Breast epithelium (tissue), 4 donors: ENCODE measurements around the gene FBN1. TPM values are rescaled to one million over a fixed set of nuclear protein-coding genes. Genes with fewer than 3 reads are reported as not detected.

ENCODE experiments used
- DNase-seq, 2 donors: peaks; one replicate each; pipeline ENCODE4 v3.0.0-alpha.2; 2019; ENCODE audit warnings: low spot score in 2 of 2
- H3K27ac ChIP-seq, 2 donors: fragments of 200-600 bp; sonication (generic) in 1 of 2; one replicate each; pipeline ENCODE4 v1.5.1; 2016 to 2019; ENCODE audit warnings: mild to moderate bottlenecking in 1 of 2
- H3K27me3 ChIP-seq, 2 donors: fragments of 200-600 bp; sonication (generic) in 1 of 2; one replicate each; pipeline versions ENCODE4 v1.5.1 to v1.6.0; 2017 to 2019; ENCODE audit warnings: control low read depth in 1 of 2, mild to moderate bottlenecking in 1 of 2
- H3K36me3 ChIP-seq: fragments of 200-600 bp; one replicate; pipeline ENCODE4 v1.5.1; 2019
- H3K4me1 ChIP-seq, 2 donors: fragments of 200-600 bp; sonication (generic); one replicate each; pipeline ENCODE4 v1.5.1; 2016 to 2019; ENCODE audit warnings: control low read depth in 1 of 2
- H3K4me3 ChIP-seq, 3 donors: fragments of 200-600 bp; sonication (generic); 1 replicate in 2 of 3; 2 replicates in 1 of 3; pipeline ENCODE4 v1.5.1; 2016 to 2019; ENCODE audit warnings: mild to moderate bottlenecking in 3 of 3, moderate library complexity in 2 of 3
- H3K9me3 ChIP-seq, 2 donors: fragments of 200-600 bp; sonication (generic) in 1 of 2; one replicate each; pipeline ENCODE4 v1.5.1; 2016 to 2019; ENCODE audit warnings: control low read depth in 1 of 2
- POLR2A ChIP-seq: fragments of 450-650 bp; IDR thresholded peaks from one replicate; pipeline ENCODE4 v1.6.1; 2016; ENCODE audit warnings: antibody characterized with exemption, mild to moderate bottlenecking, moderate library complexity
- POLR2AphosphoS5 ChIP-seq, 3 donors: sonication (generic); formaldehyde crosslinking; IDR thresholded peaks; one replicate each; pipeline ENCODE4 v1.6.1; 2017; ENCODE audit warnings: antibody characterized with exemption in 3 of 3
- intact Hi-C: fragments of 100-400 bp; cut with DNase I; formaldehyde crosslinking; loops from one replicate; pipeline ENCODE4 v1.15.1; 2023; ENCODE audit warnings: low total_unique reads
- total RNA-seq, 3 donors: library from RNA; depleted of rRNA; stranded (reverse); fragments of >200 nt; gene quantifications; one replicate each; pipeline ENCODE4 v1.1.0, GENCODE V29; 2016
- TF ChIP-seq, protein P1 (sequence below), 3 donors: fragments of 450-650 bp; IDR thresholded peaks; one replicate each; pipeline ENCODE4 v1.5.1; 2016 to 2017; ENCODE audit warnings: antibody characterized with exemption in 3 of 3, mild to moderate bottlenecking in 3 of 3, moderate library complexity in 3 of 3

Gene FBN1
- total RNA-seq, 3 donors from 2014 or later, result 38.5 to 210 (median 83.2) TPM

GRCh38 chr15:48371550-48371949, 274.0 kb downstream of the FBN1 start:
- H3K27ac ChIP-seq, result no peak overlapping the region
- DNase-seq, result no peak
- H3K27me3 ChIP-seq, result no peaks in the 10 kb centered on the region
- H3K4me1 ChIP-seq, result no peaks in the 10 kb centered on the region
- intact Hi-C loops, result loop anchor here (5.0 kb wide), 1 partner anchor 1589 kb away; no protein-coding TSS in a partner anchor
- TF ChIP-seq POLR2A (no peak), POLR2AphosphoS5 (IDR thresholded peaks at IDR 0.05) (no peak)
- TF ChIP-seq, protein P1, sequence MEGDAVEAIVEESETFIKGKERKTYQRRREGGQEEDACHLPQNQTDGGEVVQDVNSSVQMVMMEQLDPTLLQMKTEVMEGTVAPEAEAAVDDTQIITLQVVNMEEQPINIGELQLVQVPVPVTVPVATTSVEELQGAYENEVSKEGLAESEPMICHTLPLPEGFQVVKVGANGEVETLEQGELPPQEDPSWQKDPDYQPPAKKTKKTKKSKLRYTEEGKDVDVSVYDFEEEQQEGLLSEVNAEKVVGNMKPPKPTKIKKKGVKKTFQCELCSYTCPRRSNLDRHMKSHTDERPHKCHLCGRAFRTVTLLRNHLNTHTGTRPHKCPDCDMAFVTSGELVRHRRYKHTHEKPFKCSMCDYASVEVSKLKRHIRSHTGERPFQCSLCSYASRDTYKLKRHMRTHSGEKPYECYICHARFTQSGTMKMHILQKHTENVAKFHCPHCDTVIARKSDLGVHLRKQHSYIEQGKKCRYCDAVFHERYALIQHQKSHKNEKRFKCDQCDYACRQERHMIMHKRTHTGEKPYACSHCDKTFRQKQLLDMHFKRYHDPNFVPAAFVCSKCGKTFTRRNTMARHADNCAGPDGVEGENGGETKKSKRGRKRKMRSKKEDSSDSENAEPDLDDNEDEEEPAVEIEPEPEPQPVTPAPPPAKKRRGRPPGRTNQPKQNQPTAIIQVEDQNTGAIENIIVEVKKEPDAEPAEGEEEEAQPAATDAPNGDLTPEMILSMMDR (IDR thresholded peaks at IDR 0.05), result no peak
- no peak overlapping the region for H3K4me3 ChIP-seq
- no peaks in the 10 kb centered on the region for H3K36me3 ChIP-seq
- no peaks in the 10 kb centered on the region for H3K9me3 ChIP-seq

GRCh38 chr15:48370460-48370859, 275.0 kb downstream of the FBN1 start:
- Histone ChIP-seq H3K4me3 (no peak overlapping the region), H3K27ac (no peak overlapping the region), H3K27me3 (no peaks in the 10 kb centered on the region), H3K4me1 (no peaks in the 10 kb centered on the region), H3K9me3 (no peaks in the 10 kb centered on the region), H3K36me3 (no peaks in the 10 kb centered on the region)
- intact Hi-C loops, result loop anchor here (5.0 kb wide), 1 partner anchor 1588 kb away; no protein-coding TSS in a partner anchor
- DNase-seq, result no peak
- no peak for TF ChIP-seq POLR2AphosphoS5 (IDR thresholded peaks at IDR 0.05)
- TF ChIP-seq, protein P1 (IDR thresholded peaks at IDR 0.05), result no peak
- TF ChIP-seq POLR2A, result no peak

- no peaks in the 10 kb centered on the region for H3K36me3 ChIP-seq
- intact Hi-C loops, result no loop called here
- no peaks in the 10 kb centered on the region for H3K4me1 ChIP-seq
- H3K27me3 ChIP-seq, result no peaks in the 10 kb centered on the region
- H3K9me3 ChIP-seq, result no peaks in the 10 kb centered on the region
- no peak overlapping the region for H3K4me3 ChIP-seq
- no peak for TF ChIP-seq POLR2AphosphoS5 (IDR thresholded peaks at IDR 0.05)
- no peak for DNase-seq
- H3K27ac ChIP-seq, result no peak overlapping the region
Observed at GRCh38 chr15:48367483-48367882, 278.0 kb downstream of the FBN1 start.

GRCh38 chr15:48366584-48367312, 278.8 kb downstream of the FBN1 start:
- no peaks in the 10 kb centered on the region for H3K27me3 ChIP-seq
- H3K4me3 ChIP-seq, result no peak overlapping the region
- H3K36me3 ChIP-seq, result no peaks in the 10 kb centered on the region
- intact Hi-C loops, result no loop called here
- no peak overlapping the region for H3K27ac ChIP-seq
- no peaks in the 10 kb centered on the region for H3K4me1 ChIP-seq
- no peak for TF ChIP-seq POLR2A
- TF ChIP-seq POLR2AphosphoS5 (IDR thresholded peaks at IDR 0.05), result no peak
- TF ChIP-seq, protein P1 (IDR thresholded peaks at IDR 0.05), result no peak
- DNase-seq, result no peak
- H3K9me3 ChIP-seq, result no peaks in the 10 kb centered on the region

DNA sequence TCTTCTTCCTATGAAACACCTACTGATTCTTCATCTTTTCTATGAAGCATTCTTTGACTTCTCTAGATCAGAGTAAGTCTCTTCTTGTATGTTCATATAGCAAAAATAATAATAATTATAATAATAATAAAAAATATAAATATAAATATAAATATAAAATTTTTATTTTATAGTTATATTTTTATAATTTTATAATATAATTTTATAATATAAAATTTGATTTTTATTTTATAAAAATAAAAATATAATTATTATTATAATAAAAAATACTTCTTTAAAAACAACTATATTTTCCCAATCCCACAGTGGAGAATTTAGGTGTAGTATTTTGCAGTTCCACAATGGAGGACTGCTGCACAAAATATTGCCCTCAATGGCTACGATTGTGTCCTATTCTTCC, 279.9 kb downstream of the FBN1 start:
- intact Hi-C loops, result no loop called here
- no peaks in the 10 kb centered on the region for H3K27me3 ChIP-seq

More for the DNA sequence above, 279.9 kb downstream of the FBN1 start:
- DNase-seq, result no peak
- Histone ChIP-seq H3K4me3 (no peak overlapping the region), H3K9me3 (no peaks in the 10 kb centered on the region), H3K36me3 (no peaks in the 10 kb centered on the region), H3K4me1 (no peaks in the 10 kb centered on the region), H3K27ac (no peak overlapping the region)
- TF ChIP-seq POLR2AphosphoS5 (IDR thresholded peaks at IDR 0.05) (no peak), POLR2A (no peak)
- TF ChIP-seq, protein P1 (IDR thresholded peaks at IDR 0.05), result no peak
